ENCODE results near the gene DIP2A.
A peak's percentile ranks its signal among the peaks of the same experiment; 100 is the strongest.
"Not testable (repeated sequence)": the region's sequence is repeated elsewhere in the genome, so short reads cannot be mapped to it uniquely, and the experiment has no call there.

Gene DIP2A

GRCh38 chr21:46448855-46449254 is 9.8 kb upstream of the DIP2A start:
- not testable (repeated sequence) for FAIRE-seq

GRCh38 chr21:46452710-46453109 is 6.0 kb upstream of the DIP2A start:
- FAIRE-seq, result no peak

- no peak for FAIRE-seq
These were observed 4.5 kb upstream of the DIP2A start for GRCh38 chr21:46454142-46454541.

- FAIRE-seq, result no peak
These were observed 3.9 kb upstream of the DIP2A start for GRCh38 chr21:46454634-46455390.

- no peak for FAIRE-seq
These were observed 2.9 kb upstream of the DIP2A start for GRCh38 chr21:46455575-46456385.

GRCh38 chr21:46456750-46457149 is 1.9 kb upstream of the DIP2A start:
- no peak for FAIRE-seq

GRCh38 chr21:46457801-46458314 is 833 bp upstream of the DIP2A start:
- no peak for FAIRE-seq

GRCh38 chr21:46459024-46459355 is 299 bp downstream of the DIP2A start:
- FAIRE-seq, result no peak

GRCh38 chr21:46459356-46460112 is 843 bp downstream of the DIP2A start:
- no peak for FAIRE-seq

- FAIRE-seq, result no peak
These were observed 3.2 kb downstream of the DIP2A start for GRCh38 chr21:46461909-46462308.

- FAIRE-seq, result not testable (repeated sequence)
These were observed 6.5 kb downstream of the DIP2A start for GRCh38 chr21:46465153-46465552.

GRCh38 chr21:46465651-46466050 is 7.0 kb downstream of the DIP2A start:
- no peak for FAIRE-seq

GRCh38 chr21:46468108-46468774 is 9.6 kb downstream of the DIP2A start:
- FAIRE-seq, result peak; percentile 67

GRCh38 chr21:46469275-46469674 is 10.6 kb downstream of the DIP2A start:
- no peak for FAIRE-seq

- FAIRE-seq, result no peak
These were observed 12.8 kb downstream of the DIP2A start for GRCh38 chr21:46471514-46471913.

- no peak for FAIRE-seq
These were observed 13.6 kb downstream of the DIP2A start for GRCh38 chr21:46472246-46472645.

- FAIRE-seq, result no peak
These were observed 15.7 kb downstream of the DIP2A start for GRCh38 chr21:46474382-46474781.

GRCh38 chr21:46475296-46475695 is 16.6 kb downstream of the DIP2A start:
- no peak for FAIRE-seq

GRCh38 chr21:46477765-46478164 is 19.1 kb downstream of the DIP2A start:
- FAIRE-seq, result no peak

GRCh38 chr21:46478910-46479309 is 20.2 kb downstream of the DIP2A start:
- no peak for FAIRE-seq

- no peak for FAIRE-seq
These were observed 21.8 kb downstream of the DIP2A start for GRCh38 chr21:46480466-46480865.

GRCh38 chr21:46482225-46482845 is 23.6 kb downstream of the DIP2A start:
- no peak for FAIRE-seq
